Ectodermal cell (in vitro differentiated cells): ENCODE measurements around the gene SIGLEC5.

ENCODE experiments used
- H3K27ac ChIP-seq: 2 replicates; pipeline ENCODE4 v1.7.0; 2013; ENCODE audit warnings: mild to moderate bottlenecking, low read depth, low read length; ENCODE audit not compliant: insufficient read depth, poor library complexity, severe bottlenecking
- H3K27me3 ChIP-seq: 2 replicates; pipeline ENCODE4 v1.7.0; 2013; ENCODE audit warnings: mild to moderate bottlenecking, low read length; ENCODE audit not compliant: insufficient read depth, control insufficient read depth, poor library complexity, severe bottlenecking
- H3K36me3 ChIP-seq: one replicate; pipeline ENCODE4 v1.7.0; 2013; ENCODE audit warnings: low read length; ENCODE audit not compliant: control insufficient read depth, insufficient read depth
- H3K4me1 ChIP-seq: one replicate; pipeline ENCODE4 v1.7.0; 2013; ENCODE audit warnings: low read length; ENCODE audit not compliant: control insufficient read depth, insufficient read depth
- H3K4me3 ChIP-seq: 2 replicates; pipeline ENCODE4 v1.7.0; 2013; ENCODE audit warnings: low read depth, low read length, control low read depth; ENCODE audit not compliant: insufficient read depth
- H3K9me3 ChIP-seq: 2 replicates; pipeline ENCODE4 v1.7.0; 2013; ENCODE audit warnings: mild to moderate bottlenecking, low read length, moderate library complexity; ENCODE audit not compliant: control insufficient read depth
- WGBS, 2 experiments: methylation state at CpG; one replicate each; pipeline ENCODE4 v1.1.7; 2013; ENCODE audit warnings: missing lambda C conversion rate in 2 of 2; 5-methylcytosine and 5-hydroxymethylcytosine counted together

SIGLEC5 gene

DNA sequence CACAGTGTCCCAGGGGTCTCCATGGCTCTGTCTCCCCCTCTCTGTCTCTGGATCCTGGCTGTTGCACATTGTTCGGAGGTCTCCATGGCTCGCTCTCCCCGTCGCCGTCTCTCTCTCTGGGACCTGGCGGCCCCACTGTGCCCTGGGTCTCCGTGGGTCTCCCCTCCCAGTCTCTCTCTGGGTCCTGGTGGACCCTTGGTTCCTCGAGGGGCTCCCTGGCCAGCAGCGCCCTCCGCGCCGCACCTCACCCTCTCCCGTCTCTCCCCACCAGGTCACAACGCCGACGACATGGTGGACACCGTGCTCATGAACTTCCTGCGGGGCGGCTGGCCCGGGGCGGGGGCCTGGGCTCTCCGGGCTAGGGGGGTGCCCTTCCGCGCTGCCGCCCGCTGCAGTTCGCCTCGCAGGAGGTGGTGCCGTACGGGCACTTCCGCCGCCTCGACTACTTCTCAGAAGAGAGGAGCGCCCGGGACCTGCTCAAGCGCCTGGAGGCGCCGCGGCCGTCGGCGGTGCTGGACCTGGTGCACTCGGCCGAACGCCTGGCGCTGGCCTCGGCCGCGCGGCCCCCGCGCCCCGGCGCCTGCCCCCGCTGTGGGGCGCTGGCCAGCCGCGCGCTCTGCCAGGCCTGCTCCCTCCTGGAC lies 29.1 kb downstream of the SIGLEC5 start:
- no peaks in the 10 kb centered on the region for H3K36me3 ChIP-seq
- no peak overlapping the region for H3K27ac ChIP-seq
- 92 to 94% methylated on average over 59 of the region's 59 CpGs for WGBS, 2 experiments
- H3K4me1 ChIP-seq, result no peaks in the 10 kb centered on the region
- no peak overlapping the region for H3K4me3 ChIP-seq
- H3K9me3 ChIP-seq, result no peaks in the 10 kb centered on the region
- no peaks in the 10 kb centered on the region for H3K27me3 ChIP-seq

DNA sequence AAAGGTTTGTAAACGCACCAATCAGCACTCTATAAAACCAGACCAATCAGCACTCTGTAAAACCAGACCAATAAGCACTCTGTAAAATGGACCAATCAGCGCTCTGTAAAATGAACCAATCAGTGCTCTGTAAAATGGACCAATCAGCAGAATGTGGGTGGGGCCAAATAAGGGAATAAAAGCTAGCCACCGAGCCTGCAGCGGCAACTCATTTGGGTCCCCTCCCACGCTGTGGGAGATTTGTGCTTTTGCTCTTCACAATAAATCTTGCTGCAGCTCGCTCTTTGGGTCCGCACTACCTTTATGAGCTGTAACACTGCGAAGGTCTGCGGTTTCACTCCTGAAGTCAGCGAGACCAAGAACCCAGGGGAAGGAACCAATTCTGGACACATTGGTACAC lies 31.1 kb downstream of the SIGLEC5 start:
- Histone ChIP-seq H3K27me3 (no peaks in the 10 kb centered on the region), H3K4me3 (no peak overlapping the region), H3K9me3 (no peaks in the 10 kb centered on the region), H3K27ac (no peak overlapping the region), H3K36me3 (no peaks in the 10 kb centered on the region), H3K4me1 (no peaks in the 10 kb centered on the region)
- WGBS, 2 experiments, result 93 to 94% methylated on average over 10 of the region's 10 CpGs

DNA sequence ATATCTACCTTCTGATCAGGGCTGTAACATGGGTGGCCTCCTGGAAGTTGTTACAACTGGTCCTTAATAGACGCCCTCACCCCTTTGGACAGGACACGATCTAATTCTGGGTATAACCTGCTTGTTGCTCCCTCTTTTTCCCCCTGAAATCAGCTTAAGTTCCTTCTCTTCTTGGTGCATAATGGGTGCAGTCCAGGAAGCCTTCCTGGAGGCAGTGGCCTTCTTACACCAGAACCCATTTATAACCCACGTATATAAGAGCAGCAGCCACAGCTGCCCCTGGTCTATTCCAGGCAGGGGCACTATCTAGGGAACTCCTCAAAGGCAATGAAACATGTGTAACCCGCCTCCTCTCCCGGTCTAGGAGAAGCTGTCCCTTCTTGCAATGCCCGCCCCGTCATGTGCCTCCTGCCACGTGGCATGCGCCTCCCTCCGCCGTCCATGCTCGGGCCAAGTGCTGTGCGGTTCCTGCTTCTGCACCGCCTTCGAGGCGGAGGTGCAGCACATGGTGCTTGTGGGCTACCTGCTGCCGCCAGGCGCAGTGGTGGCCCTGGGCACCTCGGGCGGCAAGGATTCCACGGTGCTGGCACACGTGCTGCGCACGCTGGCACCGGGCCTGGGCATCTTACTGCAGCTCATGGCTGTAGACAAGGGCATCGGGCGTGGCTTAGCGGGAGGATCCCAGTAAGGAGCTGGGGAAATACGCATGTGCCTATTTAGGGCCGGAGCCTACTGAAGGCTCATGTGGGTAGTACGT lies 31.9 kb downstream of the SIGLEC5 start:
- no peak overlapping the region for H3K4me3 ChIP-seq
- no peak overlapping the region for H3K27ac ChIP-seq
- no peaks in the 10 kb centered on the region for H3K9me3 ChIP-seq
- 92% methylated on average over 31 of the region's 31 CpGs for WGBS, 2 experiments
- H3K4me1 ChIP-seq, result no peaks in the 10 kb centered on the region
- H3K27me3 ChIP-seq, result no peaks in the 10 kb centered on the region
- no peaks in the 10 kb centered on the region for H3K36me3 ChIP-seq

DNA sequence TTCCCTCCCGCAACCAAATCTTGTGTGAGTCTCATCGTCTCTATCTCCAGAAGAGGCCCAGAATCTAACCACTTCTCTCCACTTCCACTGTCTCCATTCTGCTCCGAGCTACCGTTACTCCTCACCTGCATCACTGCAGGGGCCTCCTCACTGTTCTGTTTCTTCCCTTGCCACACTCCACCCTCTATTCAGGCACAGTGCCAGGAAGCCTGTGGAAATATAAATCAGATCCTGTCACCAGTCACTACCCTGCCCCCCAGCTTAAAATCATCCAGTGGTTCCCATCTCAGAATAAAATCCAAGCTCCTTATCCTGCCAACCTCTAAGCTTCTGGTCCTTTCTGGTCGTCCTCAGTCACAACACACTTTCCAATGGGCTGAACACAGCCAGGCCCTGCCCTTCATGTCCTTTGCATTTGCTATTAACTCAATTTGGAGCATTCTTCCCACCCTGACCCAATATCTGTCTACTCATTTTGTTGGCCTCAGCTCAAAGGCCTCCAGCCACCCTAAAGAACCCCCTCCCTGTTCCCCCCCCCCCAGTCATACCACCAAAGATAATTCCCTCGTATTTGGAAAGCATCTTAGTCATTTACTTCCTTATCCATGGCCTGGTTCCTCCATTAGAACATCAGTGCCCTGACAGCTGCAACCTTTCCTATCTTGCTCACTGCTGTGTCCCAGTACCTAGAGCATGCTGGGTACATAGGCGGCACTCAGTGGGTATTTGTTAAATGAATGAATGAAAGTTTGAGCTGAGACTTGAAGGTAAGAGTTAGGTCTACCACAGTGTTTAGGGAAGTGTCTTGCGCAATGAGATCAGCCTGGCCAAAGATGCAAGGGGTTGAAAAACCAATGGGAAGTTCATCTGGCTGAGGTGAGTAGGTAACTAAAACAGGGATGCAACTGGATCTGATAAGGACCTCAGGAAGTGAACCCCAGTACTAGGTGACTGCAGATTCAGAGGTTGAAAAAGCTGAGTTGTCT lies 34.7 kb downstream of the SIGLEC5 start:
- Histone ChIP-seq H3K27ac (no peak overlapping the region), H3K27me3 (no peaks in the 10 kb centered on the region), H3K4me3 (no peak overlapping the region), H3K4me1 (no peaks in the 10 kb centered on the region), H3K9me3 (no peaks in the 10 kb centered on the region), H3K36me3 (no peaks in the 10 kb centered on the region)
- 88 to 91% methylated on average over 8 of the region's 8 CpGs for WGBS, 2 experiments

DNA sequence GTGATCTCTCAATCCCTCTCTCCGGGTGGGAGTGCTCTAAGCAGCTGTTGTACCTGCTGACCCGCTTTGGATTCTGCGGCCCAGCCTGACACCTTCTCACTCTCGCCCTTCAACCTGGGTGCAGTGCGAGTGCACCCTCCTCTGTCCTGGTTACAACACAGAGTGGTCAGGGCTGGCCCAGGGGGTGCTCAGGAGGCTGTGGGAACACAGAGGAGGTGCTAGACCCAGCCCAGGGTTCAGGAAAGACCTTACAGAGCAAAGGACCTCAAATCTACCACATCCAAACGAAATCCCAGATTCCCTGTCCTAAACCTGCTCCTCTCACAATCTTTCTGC lies 35.5 kb downstream of the SIGLEC5 start:
- 42 to 48% methylated on average over 6 of the region's 6 CpGs for WGBS, 2 experiments
- Histone ChIP-seq H3K4me1 (no peaks in the 10 kb centered on the region), H3K27me3 (no peaks in the 10 kb centered on the region), H3K9me3 (no peaks in the 10 kb centered on the region), H3K27ac (no peak overlapping the region), H3K4me3 (peak overlapping the region; percentile 66), H3K36me3 (no peaks in the 10 kb centered on the region)

DNA sequence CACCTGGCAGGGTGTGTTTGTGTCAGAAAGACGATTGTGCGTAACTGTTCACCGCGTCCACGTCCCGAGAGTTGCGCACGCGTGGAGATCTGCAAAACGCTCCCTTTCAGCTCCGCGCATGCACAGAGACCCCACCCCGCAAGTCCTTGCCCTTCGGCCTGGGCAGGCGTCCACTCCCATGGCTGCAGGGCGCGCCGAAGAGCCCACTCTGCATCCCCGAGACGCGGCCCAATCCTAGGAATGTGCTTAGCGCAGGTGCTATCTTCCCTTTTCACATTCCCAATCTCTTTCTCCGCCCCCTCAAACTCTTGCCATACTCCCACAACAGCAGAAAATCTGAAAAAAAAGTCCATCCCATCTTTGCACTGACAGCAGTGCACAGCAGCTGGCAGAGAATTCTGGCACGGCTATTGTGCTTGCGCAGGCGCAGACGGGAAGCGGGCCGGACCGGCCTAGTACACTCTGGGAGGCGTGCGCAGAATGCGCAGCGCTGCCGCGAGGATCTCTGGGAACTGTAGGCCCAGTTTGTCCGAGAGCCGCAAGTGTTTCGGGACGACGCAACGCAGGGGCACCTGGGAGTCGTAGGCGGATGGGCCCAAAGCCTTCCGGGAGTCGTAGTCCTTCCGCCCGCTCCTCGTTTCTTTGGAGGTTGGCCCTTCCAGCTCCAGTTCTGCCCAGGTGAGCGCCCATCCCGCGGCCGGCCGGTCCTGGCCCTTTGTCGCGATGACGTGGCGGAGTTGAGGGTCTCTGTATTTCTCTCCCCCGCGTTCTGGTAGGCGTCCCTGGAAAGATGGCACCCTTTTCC lies 36.0 kb downstream of the SIGLEC5 start:
- WGBS, 2 experiments, result 1 to 2% methylated on average over 61 of the region's 61 CpGs
- no peaks in the 10 kb centered on the region for H3K27me3 ChIP-seq
- H3K36me3 ChIP-seq, result no peaks in the 10 kb centered on the region
- no peaks in the 10 kb centered on the region for H3K9me3 ChIP-seq
- peak overlapping the region; percentile 66 for H3K4me3 ChIP-seq
- H3K4me1 ChIP-seq, result no peaks in the 10 kb centered on the region
- H3K27ac ChIP-seq, result no peak overlapping the region

DNA sequence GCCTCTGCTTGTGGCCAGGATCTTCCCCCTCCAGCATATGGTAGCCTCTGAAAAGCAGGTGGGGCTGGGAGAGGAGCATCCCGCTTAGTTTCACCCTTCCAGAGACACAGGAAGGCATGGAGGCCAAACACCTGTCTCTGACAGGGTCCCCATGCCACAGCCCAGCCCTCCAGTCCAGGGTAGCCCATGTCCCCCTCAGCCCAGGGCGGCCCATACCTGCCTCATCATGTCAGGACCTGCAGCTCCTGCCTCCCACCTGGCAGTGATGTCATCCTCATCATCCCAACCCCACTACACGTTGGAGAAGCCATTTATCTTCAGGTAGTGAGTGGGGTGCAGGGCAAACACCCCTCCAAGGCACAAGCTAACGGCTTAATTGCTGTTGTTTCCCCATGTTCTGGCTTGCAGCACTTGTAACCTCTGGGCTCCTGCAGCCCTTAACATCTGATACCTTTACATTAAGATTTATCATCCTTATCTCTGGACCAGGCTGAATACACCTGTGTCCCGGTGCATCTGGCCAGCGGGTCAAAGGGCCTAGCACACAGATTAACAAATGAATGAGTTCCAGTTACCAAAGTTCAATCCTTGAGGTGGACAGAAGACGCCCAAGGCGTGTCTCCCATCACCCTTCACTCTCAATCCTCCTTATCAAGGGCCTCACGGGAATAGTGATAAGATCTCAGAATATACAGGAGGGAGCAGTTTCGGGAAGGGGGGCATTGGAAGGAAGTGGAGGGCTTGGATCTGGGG lies 36.9 kb downstream of the SIGLEC5 start:
- WGBS, 2 experiments, result 54 to 66% methylated on average over 9 to 10 of the region's 10 CpGs
- H3K27ac ChIP-seq, result no peak overlapping the region
- no peaks in the 10 kb centered on the region for H3K9me3 ChIP-seq
- peak overlapping the region; percentile 66 for H3K4me3 ChIP-seq
- H3K4me1 ChIP-seq, result no peaks in the 10 kb centered on the region
- H3K36me3 ChIP-seq, result no peaks in the 10 kb centered on the region
- H3K27me3 ChIP-seq, result no peaks in the 10 kb centered on the region

DNA sequence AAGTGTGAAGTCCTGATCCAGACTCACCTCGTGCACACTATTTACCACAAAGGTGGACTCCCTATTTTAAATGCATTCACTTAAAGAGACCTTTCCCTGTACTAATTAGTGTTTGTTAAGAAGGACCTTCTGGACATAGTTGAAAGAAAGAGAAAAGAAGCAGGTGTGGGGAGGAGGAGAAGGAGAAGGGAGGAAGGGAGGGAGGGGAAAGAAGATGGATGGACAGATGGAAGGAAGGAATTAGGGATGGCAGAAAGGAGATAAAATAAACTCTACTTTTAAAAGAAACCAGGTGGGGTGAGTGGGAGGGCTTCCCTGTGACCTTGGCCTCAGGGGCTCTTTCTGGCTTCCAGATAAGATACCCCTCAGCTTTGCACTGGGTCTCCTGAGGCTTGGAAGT lies 37.7 kb downstream of the SIGLEC5 start:
- Histone ChIP-seq H3K4me3 (no peak overlapping the region), H3K36me3 (peaks cover 4% of the 10 kb centered on the region), H3K4me1 (no peaks in the 10 kb centered on the region), H3K27me3 (no peaks in the 10 kb centered on the region), H3K27ac (no peak overlapping the region), H3K9me3 (no peaks in the 10 kb centered on the region)
- WGBS, 2 experiments, result no CpG with 5 or more reads among the region's 1 CpG

DNA sequence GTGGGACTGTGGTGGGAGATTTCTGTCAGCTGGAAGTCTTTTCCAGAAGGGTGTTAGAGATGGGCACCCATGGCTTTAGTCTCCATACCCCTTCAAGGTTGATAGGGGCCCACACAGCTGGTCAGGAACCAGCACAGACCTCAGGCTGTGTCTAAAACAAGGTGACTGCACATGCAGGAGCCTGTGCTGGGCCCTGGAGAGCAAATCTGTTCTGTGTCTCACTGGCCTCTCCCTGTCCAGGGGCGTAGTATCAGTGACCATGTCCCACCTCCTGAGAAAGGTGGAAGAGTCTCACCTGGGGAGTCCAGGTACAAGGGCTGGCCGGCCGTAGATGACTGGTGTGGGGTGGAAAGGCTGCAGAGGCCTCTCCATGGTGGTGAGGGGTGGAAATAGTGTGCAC lies 39.8 kb downstream of the SIGLEC5 start:
- H3K4me3 ChIP-seq, result no peak overlapping the region
- 95% methylated on average over 3 of the region's 3 CpGs for WGBS, 2 experiments
- no peak overlapping the region for H3K27ac ChIP-seq
- no peaks in the 10 kb centered on the region for H3K27me3 ChIP-seq
- no peaks in the 10 kb centered on the region for H3K4me1 ChIP-seq
- no peaks in the 10 kb centered on the region for H3K9me3 ChIP-seq
- H3K36me3 ChIP-seq, result peaks cover 23% of the 10 kb centered on the region
